HG03378 (cell line): ENCODE results near the gene SSBP3.
"Not testable (repeated sequence)": the region's sequence is repeated elsewhere in the genome, so short reads cannot be mapped to it uniquely, and the experiment has no call there.

Experiments used
- ATAC-seq: cut with Tn5 transposase; IDR thresholded peaks from one replicate; pipeline ENCODE4 v1.9.1; 2021; ENCODE audit warnings: mild to moderate bottlenecking, moderate library complexity; ENCODE audit not compliant: unreplicated experiment

SSBP3 gene

DNA sequence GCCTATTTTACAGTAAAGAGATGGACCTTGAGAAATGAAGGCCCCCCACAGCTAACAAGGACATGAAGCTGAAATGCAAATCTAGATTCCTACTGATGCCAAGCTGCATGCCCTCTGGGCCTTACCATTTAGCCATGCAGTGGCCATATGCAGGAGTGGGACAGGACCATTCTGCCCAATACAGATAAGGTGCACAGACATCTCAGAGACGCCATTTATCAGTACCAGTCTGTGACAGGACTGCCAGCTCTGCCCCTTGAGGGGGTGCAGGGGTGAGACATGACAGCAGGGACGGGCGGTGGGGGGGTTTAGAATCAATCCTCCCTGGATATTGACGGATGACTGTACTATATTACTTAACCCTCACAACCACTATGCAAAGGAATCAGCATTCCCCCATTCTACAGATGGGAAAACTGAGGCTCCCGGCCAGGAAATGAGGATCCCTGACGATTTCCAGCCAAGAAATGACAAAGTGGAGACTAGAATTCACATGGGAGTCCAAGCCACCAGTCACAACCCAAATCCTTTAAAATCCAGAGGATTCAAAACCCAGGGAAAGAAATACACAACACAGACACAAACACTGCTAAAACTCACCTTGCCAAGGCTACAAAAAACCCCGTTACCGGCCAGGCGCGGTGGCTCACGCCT, 10.8 kb downstream of the SSBP3 start:
- ATAC-seq = no peak

DNA sequence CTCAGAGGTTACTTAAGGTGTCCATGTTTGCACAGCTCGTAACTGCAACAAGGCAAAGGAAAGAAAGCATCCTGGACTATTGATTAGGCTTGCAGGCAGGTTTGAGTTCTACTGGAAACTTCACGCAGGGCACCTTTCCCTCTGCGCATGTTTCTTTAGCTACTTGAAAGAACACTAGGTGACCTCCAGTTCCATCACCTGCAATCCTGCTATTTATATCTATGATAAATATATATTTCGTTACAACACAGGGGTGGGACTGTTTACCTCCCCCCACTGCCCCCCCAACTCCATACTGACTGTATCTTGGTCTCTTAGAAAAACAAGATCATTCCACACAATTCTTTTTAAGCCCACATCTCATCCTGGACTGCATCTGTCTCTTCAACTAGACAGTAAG, 12.1 kb downstream of the SSBP3 start:
- no peak for ATAC-seq

DNA sequence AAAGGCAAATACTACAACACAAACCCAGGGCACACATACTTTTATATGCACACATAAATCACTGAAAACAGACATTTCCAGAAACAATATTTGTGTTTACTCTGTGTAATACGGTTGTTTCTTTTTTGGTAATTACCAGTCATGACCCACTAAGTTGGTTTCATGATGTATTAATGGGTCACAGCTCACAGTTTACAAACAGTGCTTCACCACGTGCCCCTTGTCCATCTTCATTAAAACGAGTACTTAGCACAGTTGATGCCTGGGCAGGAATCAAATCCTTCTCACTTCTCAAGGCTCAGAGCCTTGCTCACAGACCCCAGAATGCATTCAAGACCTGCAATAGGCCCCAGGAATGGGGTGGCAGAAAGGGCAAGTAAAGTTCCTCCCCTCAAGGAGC, 13.8 kb downstream of the SSBP3 start:
- no peak for ATAC-seq

DNA sequence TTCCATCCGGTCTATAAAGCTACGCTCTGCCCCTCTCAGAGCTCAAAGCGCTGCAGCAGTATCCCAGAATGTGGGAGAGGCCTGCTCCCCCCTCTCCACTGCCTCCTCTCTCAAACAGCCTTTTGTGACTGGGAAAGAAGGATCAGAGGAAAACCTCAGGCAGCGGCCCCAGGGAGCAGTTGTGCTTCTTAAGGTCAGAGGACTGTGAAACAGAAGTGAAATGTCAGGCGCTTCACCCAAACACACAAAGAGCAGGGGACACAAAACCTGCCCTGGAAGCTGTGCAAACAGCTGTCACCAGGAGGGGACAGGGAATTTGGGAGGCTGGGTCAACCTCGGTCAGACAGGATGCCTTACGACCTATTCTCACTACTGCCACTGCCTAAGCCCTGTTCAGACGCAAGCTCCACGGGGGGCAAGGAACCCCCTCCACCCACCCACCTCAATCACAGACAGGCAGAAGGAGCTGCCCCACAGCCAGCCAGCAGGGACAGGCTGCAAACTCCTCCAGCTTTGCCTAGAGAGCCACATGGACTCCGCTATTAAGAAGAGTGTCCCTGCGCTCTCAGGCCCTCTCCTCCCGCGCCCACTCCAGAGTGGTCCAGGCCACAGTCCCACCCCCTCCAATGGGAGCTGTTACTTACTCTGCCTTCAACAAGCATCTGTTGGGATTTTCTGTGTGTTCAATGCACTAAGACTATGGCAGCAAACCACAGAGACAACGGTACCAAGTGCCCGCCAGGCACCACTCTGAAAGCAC, 14.6 kb downstream of the SSBP3 start:
- no peak for ATAC-seq

DNA sequence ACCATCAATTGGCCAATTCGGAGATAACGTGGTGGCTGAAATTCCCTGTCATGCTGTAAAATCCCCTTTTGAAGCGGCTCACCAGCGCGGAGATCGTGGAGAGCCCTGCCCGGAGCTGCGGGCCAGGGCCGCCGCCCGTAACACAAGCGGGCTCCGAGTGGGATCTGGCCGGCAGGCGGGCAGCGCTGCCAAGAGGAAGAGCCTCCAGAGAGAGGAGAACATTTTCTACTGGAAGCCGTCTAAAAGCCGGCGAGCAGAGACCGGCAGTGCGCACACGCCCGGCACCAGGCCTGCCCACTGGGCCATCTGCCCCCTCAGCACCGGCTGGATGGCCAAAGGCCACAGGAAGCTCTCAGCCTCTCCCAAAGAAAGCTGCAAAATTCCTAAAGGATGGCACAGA, 15.5 kb downstream of the SSBP3 start:
- no peak for ATAC-seq

DNA sequence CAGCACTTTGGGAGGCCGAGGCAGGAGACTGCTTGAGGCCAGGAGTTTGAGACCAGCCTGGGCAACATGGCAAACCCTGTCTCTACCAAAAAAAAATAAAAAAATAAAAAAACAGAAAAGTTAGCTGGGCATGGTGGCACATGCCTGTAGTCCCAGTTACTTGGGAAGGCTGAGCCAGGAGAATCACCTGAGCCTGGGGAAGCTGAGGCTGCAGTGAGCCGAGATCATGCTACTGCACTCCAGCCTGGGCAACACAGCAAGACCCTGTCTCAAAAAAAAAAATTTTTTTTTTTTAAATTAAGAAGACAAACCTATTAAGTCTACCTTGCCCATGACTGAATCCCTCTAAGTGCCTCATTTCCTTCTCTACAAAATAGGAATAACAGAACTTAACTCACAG, 16.6 kb downstream of the SSBP3 start:
- ATAC-seq = not testable (repeated sequence)

DNA sequence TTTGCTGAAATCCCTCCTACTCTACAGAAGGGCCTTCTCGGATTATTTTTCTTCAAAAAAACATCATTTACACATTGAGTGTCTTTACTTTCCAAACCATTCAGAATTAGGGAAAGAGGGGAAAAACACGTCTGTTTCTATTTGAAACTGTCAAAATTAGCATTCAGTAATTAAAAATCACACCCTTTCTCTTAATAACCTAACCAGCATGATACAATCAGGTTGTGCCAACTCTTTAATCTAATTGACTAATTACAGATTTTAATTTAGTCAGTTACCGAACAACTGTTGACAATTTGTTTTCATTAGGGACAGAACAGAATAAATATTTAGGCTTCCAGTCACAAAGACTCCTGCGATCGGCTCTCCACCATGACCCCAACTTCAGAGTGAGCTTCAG, 18.8 kb downstream of the SSBP3 start:
- no peak for ATAC-seq

DNA sequence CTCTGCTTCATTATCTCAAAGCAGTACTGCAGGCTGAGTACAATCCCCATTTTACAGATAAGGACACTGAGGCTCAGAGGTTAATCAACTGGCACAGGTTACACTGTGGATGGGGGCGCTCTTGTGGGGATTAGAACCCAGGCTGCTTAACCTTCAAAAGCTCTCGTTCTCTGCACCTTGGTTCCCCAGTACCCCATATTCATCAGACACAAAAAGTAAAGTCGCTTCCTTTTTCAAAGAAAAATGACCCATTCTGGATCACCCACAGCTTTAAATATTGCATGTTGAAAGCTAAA, 20.5 kb downstream of the SSBP3 start:
- no peak for ATAC-seq

DNA sequence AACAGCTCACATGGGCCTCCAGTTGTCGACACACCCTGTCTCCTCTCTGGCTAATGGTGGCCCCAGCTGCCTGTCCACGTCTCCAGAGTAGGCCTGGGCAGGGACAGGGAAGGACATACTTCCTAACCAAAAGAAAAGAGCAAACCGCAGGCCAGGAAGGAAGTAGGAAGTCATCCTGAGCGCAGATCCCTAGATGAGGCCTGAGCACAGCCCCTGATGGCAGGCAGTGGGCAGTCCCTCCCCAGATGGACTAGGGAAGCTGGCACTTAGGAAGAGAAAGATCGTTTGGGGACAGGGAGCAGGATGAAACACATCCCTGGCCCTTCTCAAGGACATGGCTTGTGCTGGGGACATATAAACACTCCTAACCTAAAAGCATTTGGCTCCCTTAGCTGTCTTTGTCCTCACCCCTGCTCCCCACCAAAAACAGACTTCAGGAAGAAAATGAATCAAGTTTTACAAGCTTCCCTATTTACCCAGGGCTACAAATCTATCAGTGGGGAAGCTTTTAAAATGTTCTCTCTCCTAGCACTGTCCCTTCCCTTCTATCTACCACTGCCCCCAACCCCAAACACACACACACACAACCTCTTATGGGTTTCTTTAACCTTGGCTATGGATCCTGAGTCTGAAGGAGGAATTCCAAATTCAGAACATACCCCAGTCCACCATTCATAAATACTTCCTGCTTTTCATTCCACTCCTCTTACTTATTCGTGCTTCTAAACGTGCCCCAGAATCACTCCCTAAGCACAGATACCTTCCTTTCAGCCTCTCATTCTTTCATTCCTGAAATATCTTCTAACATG, 21.1 kb downstream of the SSBP3 start:
- ATAC-seq = no peak

DNA sequence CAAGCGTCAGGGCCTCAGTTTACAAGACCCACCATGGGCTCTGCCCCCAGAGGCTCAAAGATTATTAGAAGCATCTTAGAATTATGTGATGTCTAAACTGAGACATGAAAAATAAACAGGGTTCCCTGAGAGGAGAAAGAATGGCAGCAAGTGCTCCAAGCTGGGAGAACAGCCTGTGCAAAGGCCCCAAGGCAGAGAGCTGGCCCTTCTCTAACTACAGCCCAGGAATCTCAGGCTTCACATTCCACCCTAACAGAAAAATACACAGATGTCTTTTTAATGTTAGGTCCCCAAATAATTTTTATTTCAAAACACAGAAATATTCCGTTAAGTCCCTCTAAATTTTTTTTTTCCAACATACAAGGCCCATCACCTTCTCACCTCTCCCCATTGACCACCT, 21.7 kb downstream of the SSBP3 start:
- no peak for ATAC-seq

DNA sequence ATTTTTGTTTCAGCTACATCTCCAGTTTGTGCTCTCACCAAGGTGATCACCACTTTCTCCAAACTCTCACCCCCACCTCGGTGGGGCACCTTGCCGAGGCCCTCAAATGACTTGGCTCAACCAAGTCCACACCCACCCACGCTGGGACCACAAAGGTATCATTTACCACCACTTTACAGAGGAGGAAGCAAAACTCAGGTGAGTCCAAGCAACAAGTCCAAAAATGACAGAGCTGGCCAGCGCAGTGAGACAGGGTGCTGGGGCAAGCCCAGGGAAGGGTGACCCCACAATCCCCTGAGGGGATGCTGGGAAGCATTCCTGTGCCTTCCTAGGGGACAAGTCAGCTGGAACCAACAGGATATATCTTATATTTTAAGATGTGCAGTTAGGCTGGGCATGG, 24.7 kb downstream of the SSBP3 start:
- ATAC-seq = no peak

DNA sequence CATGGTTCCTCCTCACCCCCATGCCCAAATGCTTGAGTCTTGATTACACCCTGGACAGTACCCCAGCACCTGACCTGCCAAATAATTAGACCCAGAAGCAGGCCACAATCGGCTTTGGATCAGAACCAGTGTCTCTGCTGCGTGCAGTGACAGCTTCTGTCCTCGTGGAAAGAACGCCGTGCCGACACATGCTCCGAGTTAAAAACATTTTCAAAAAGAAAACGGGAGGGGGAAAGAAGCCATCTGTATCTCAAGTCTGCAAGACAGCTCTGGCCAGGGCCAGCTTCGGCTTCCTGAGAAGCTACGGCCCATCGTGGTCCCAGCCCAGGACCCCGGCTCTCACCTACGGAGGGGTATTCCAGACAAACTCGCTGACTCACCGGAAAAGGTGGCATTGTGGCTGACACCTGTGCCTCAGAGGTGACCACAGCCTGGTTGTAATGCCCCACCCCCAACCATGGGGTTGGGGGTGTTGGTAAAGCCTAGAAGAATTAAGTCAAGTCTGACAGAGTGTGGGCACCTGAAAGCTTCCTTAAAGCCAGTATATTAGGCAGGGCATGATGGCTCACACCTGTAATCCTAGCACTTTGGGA, 25.8 kb downstream of the SSBP3 start:
- ATAC-seq = no peak

DNA sequence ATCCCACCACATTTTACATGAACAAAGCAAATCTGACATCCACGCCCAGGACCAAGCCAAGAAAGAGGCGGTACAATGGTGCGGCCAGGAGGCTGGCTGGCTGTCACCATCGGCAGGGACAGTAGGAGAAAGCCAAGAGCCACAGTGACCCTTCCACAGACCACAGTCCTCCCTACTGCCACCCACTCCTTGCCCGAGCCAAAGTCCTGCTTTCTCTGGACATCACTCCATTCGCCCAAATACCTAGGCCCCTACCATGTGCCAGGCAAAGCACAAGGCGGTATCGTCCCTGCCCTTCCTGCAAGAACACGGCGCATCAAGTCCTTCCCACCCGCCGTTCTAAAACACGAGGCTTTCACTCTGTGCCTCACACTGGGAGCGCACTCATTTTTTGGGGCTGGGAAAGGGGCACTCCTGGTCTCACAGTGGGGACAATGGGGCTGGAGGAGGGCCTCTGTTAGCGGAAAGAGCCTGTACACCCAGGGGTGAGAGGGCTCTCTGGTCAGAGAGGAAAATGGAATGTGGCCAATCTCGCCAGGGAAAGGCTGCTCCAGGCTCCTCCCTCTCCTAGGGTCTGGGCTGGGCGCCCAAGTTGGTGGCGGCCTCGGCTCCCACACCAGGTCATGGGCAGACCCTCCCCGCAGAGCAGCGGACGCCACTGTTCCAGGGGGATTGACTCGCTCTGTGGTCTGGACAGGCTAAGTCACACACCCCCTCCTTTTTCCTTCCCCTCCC, 26.5 kb downstream of the SSBP3 start:
- ATAC-seq = no peak

DNA sequence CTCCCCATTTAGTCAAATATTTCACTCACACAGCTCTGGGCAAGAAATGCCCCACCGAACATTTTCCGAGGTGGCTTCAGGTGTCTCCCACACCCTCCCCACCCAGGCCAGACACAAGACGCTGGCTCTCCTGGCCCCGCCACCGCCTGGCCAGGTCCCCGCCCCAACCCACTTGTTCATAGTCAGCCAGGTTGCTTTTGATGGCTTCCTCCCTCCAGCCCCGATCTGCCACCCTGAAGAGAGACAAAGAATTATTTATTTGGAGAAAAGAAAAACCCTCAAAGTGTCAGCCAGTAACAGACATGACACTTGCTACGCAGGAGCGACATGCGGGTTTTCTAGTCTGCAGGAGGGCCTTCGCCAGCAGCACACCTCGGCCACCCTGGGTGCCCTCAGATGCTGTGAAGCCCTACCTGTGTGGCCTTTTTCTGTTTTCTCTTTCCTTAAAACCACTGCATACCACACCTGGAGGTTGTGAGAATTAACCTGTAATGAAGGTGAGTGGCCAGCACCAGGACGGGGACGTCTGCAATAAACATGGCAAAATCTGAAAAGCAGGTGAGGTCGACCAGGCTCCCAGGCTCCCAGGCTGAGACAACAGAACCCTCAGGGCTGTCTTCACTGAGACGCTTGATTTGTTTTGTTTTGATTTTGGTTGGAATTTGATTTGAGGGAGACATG, 27.2 kb downstream of the SSBP3 start:
- no peak for ATAC-seq

DNA sequence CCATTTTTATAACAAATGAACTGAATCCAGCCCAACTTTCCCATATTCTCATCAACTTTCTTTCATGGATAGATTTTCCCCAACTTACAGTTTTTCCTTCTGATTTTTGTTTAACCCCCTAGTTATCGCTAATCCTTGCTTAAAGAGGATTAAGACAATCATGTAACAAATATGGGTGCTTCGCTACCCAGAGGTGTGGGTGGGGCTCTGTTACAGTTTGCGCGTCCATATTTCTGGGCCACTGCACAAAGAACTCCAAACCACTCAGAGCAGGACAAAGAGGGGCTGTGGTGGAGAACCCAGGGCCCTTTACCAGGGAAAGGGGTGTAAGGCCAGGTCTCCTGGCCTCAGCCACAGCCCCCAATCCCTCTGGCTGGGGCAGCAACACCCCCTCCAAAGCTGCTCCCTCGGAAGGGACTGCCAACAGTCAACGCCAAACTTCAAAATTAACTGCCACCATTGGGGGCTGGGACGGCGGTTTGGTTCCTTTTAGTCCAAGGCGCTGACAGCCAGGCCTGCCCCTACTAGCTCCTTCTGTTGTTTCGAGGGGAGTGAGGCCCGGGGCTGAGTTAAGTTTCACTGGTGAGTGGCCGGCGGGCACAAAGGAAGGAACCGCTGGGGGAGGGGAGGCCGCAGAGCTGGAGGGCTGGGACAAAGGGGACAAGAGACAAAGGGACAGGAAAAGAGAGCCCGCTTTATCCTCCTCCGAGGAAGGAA, 27.9 kb downstream of the SSBP3 start:
- ATAC-seq = no peak

DNA sequence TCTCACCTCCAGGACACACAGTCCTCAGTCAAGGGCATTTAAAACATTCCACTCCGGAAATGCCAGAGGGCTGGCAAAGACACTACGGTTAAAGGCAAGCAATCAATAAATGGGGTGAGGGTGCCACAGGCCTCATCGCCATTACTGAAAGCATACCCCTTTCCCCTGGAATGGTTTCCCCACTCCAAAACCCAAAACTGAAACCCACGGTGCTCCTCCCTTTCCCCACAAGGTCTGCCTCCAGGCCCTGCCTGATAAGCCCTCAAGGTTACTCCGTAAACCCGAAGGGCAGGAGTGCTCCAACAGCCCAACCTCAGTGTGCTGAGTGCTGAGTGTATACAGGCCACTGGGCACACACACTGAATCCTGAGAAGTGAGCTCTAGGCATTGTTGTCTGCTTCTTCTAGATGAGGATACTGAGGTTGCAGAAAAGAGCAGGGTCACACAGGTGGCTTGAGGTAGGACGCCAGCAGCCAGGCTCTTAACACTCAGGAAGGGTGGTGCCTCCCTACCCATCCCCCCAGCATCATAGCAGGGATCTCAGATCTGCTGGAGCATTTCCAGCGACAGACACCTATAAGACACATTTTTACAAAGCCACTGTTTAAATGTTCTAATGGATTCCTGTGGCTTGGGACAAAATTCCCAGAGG, 29.0 kb downstream of the SSBP3 start:
- ATAC-seq = no peak

DNA sequence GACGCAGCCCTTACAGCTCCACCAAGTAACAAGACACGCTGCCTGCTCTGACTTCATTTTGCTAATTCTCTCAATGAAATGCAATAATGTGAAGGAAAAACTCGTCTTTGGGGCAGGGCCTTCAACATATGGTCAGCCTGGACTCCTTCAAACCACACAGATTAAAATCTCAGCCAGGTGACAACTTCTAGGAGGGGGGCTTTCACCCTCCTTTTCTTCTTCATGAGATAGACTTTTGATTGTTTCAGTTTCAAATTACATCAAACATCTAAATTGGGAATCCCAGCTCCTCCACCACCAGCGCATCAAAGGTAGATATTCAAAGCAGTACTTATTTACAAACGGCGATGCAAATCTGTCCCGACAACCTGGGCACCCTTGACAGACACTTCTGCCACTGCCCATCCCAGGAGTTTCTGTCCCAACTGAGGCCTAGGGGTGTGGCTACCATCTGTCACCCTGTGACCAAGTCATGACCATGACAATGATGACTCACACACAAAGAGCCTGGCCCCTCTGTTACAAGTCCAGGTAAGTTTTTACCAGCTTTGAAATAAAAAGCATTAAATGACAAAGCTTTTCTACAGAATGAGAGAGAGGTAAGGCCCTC, 29.7 kb downstream of the SSBP3 start:
- ATAC-seq = peak; percentile 68

DNA sequence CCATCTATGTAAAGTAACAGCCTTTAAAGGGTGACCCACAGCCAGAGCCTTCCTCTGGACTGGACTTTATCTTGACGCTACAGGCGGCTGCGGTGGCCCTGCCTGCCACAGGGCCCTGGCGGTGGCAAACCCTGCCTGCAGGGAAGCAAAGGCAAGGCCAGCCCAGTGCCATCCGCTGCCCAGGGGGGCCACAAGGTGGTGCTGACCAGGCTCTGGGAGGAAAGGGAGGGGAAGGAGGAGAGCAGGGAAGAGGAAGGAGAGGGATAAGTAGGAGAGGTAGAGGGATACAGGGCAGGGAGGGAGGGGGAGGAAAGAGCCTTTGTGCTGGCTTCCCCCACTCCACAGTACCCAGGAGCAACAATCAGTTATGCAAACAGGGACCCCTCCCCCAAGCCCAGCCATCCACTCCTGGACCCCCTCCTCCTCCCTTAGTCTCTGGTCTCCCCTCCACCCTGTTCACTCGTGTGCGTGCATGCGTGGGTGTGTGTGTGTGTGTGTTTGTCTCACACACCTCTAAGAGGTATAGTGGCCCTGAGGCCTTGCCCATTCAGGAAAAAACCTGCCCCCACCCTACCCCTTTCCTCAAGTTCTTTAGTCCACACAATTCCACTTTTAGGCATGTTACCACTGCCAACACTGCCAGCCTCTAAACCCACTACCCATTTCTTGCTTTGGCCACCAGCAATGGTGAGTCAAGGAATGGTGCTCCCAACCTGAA, 30.3 kb downstream of the SSBP3 start:
- no peak for ATAC-seq
